Thoracic aorta (tissue), 2 donors: ENCODE data around the gene ZNF385B. TPM values are rescaled to one million over a fixed set of nuclear protein-coding genes. Genes with fewer than 3 reads are reported as not detected.

Source experiments
- ATAC-seq: fragments of 150-250 bp; one replicate; pipeline ENCODE4 v1.8.0; 2017; ENCODE audit warnings: low read depth; ENCODE audit not compliant: insufficient number of reproducible peaks, low FRiP score
- DNase-seq: peaks from one replicate; pipeline ENCODE4 v3.0.0-alpha.2; 2020; ENCODE audit warnings: low spot score
- H3K27ac ChIP-seq, 2 donors: fragments of 200-600 bp; sonication (generic); 1 replicate in 1 of 2; 2 replicates in 1 of 2; pipeline ENCODE4 v1.5.1; 2016; ENCODE audit warnings: mild to moderate bottlenecking in 2 of 2, moderate library complexity in 2 of 2
- H3K27me3 ChIP-seq: fragments of 200-600 bp; sonication (generic); replicated peaks from 2 replicates; pipeline ENCODE4 v1.6.0; 2016; ENCODE audit warnings: mild to moderate bottlenecking; ENCODE audit not compliant: insufficient read depth
- H3K36me3 ChIP-seq: fragments of 200-600 bp; sonication (generic); one replicate; pipeline ENCODE4 v1.5.1; 2016
- H3K4me1 ChIP-seq, 2 donors: fragments of 200-600 bp; sonication (generic); 1 replicate in 1 of 2; 2 replicates in 1 of 2; pipeline versions ENCODE4 v1.5.1 to v1.6.0; 2016; ENCODE audit warnings: low read depth in 2 of 2, mild to moderate bottlenecking in 1 of 2; ENCODE audit not compliant: control insufficient read depth in 1 of 2
- H3K4me3 ChIP-seq: fragments of 200-600 bp; sonication (generic); 2 replicates; pipeline ENCODE4 v1.5.1; 2016; ENCODE audit warnings: mild to moderate bottlenecking
- H3K9me3 ChIP-seq: fragments of 200-600 bp; sonication (generic); 2 replicates; pipeline ENCODE4 v1.5.1; 2016
- CTCF ChIP-seq: fragments of 200-600 bp; sonication (generic); IDR thresholded peaks from one replicate; pipeline ENCODE4 v1.5.1; 2019; ENCODE audit warnings: antibody characterized with exemption
- total RNA-seq, 2 donors: library from RNA; depleted of rRNA; stranded (reverse); fragments of >200 nt; gene quantifications; one replicate each; pipeline versions ENCODE4 v1.1.0 to v1.2.3, GENCODE V29; 2016

ZNF385B gene
- total RNA-seq, 2 donors from 2014 or later = 0.41 to 1.9 TPM

DNA sequence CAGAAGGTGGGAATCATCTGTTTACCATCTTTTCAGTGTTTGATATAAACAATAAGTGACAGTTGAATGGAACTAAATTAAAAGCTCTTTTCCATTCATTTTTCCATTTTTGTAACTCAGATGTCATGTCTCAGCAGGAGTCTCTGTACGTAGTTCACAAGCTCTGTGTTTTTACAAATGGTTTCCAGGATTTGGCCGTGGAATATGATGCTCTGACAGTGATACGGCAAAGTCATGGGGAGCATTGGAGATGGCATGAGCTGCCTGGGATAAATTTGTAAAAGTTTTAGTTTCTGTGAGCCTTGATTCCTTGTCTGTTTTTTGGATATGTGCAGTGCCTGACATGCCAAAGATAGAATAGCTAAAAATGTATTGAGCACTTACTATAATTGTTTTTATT, 428.7 kb downstream of the ZNF385B start:
- H3K27ac ChIP-seq = no peak overlapping the region
- H3K4me3 ChIP-seq = no peak overlapping the region
- H3K4me1 ChIP-seq = no peaks in the 10 kb centered on the region
- TF ChIP-seq CTCF = no peak
- H3K27me3 ChIP-seq = no peaks in the 10 kb centered on the region
- H3K36me3 ChIP-seq = no peaks in the 10 kb centered on the region
- H3K9me3 ChIP-seq = no peaks in the 10 kb centered on the region
- DNase-seq (no peak), ATAC-seq (no peak)

DNA sequence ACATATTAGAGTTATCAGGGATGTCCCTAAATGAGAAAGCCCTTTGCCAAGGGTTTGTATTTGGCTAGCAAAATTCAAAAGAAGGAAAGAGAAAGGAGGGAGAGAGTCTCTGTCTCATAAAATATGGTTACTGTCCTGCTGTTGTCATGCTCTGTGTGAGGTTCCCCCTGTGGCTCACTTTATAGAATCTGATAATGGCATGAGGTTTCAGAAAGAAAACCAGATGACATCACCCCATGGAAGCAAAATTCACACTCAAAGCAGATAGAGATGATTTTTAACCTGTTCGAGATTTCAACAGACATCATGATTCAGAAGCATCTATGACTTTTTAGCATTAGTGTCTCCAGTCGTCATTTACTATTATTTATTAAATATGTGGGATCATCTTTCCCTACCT, 431.8 kb downstream of the ZNF385B start:
- no peaks in the 10 kb centered on the region for H3K4me1 ChIP-seq
- H3K36me3 ChIP-seq = no peaks in the 10 kb centered on the region
- no peak for TF ChIP-seq CTCF
- H3K27me3 ChIP-seq = no peaks in the 10 kb centered on the region
- no peak overlapping the region for H3K4me3 ChIP-seq
- DNase-seq (no peak), ATAC-seq (no peak)
- H3K9me3 ChIP-seq = no peaks in the 10 kb centered on the region
- H3K27ac ChIP-seq = no peak overlapping the region

- no peaks in the 10 kb centered on the region for H3K36me3 ChIP-seq
- no peak for TF ChIP-seq CTCF
- ATAC-seq = no peak
- no peaks in the 10 kb centered on the region for H3K9me3 ChIP-seq
- no peak for DNase-seq
- peak overlapping the region; percentile 40 for H3K4me3 ChIP-seq
- no peak overlapping the region for H3K27ac ChIP-seq
- H3K27me3 ChIP-seq = no peaks in the 10 kb centered on the region
- no peaks in the 10 kb centered on the region for H3K4me1 ChIP-seq
Measured at GRCh38 chr2:179429060-179429471, 432.3 kb downstream of the ZNF385B start.

- ATAC-seq (no peak), DNase-seq (no peak)
- no peaks in the 10 kb centered on the region for H3K36me3 ChIP-seq
- H3K27ac ChIP-seq = no peak overlapping the region
- no peaks in the 10 kb centered on the region for H3K4me1 ChIP-seq
- no peaks in the 10 kb centered on the region for H3K9me3 ChIP-seq
- H3K27me3 ChIP-seq = no peaks in the 10 kb centered on the region
- TF ChIP-seq CTCF = no peak
- peak overlapping the region; percentile 40 for H3K4me3 ChIP-seq
Measured at GRCh38 chr2:179428649-179429048, 432.8 kb downstream of the ZNF385B start.

GRCh38 chr2:179427065-179427464, 434.3 kb downstream of the ZNF385B start:
- Histone ChIP-seq H3K4me3 (no peak overlapping the region), H3K27me3 (no peaks in the 10 kb centered on the region), H3K36me3 (no peaks in the 10 kb centered on the region), H3K27ac (no peak overlapping the region), H3K4me1 (no peaks in the 10 kb centered on the region), H3K9me3 (no peaks in the 10 kb centered on the region)
- no peak for TF ChIP-seq CTCF
- ATAC-seq (no peak), DNase-seq (no peak)
